GM12892 (cell line): ENCODE measurements around the gene SLC18B1.
A peak's percentile ranks its signal among the peaks of the same experiment; 100 is the strongest.

ENCODE experiments used
- DNase-seq: peaks from one replicate; pipeline ENCODE4 v3.0.0; 2011; ENCODE audit not compliant: insufficient read length
- FAIRE-seq: peaks from 2 replicates; lab custom pipeline; 2011; peaks lifted over from hg19 to GRCh38; lab: Jason Lieb, UNC
- POLR2A ChIP-seq: IDR thresholded peaks from 2 replicates; pipeline ENCODE4 v1.6.1; 2011; ENCODE audit warnings: low read depth, low read length, control low read depth
- POLR2AphosphoS5 ChIP-seq: IDR thresholded peaks from 2 replicates; pipeline ENCODE4 v1.6.1; 2011; ENCODE audit warnings: low read depth, low read length, control low read depth
- TAF1 ChIP-seq: IDR thresholded peaks from 2 replicates; pipeline ENCODE4 v1.6.1; 2011; ENCODE audit warnings: low read depth, mild to moderate bottlenecking, control low read depth, low read length, borderline replicate concordance

The SLC18B1 gene

GRCh38 chr6:132816660-132817059, 18.2 kb upstream of the SLC18B1 start:
- no peak for TF ChIP-seq POLR2A
- TF ChIP-seq TAF1: no peak
- TF ChIP-seq POLR2AphosphoS5: no peak
- no peak for FAIRE-seq
- DNase-seq: no peak

GRCh38 chr6:132814716-132815570, 16.5 kb upstream of the SLC18B1 start:
- FAIRE-seq: peak; percentile 14
- TF ChIP-seq POLR2AphosphoS5: no peak; the same call in 1 of the 2 replicates
- no peak for TF ChIP-seq TAF1
- TF ChIP-seq POLR2A: no peak
- no peak for DNase-seq

GRCh38 chr6:132813173-132813856, 14.9 kb upstream of the SLC18B1 start:
- no peak for FAIRE-seq
- TF ChIP-seq POLR2A (no peak), TAF1 (0 out of 2 replicates have a peak, but pooled peaks have one; percentile 18), POLR2AphosphoS5 (no peak)
- no peak for DNase-seq

- FAIRE-seq: no peak
- TF ChIP-seq POLR2AphosphoS5: no peak
- TF ChIP-seq TAF1: no peak
- no peak for TF ChIP-seq POLR2A
- no peak for DNase-seq
Observed at GRCh38 chr6:132812756-132813172, 14.3 kb upstream of the SLC18B1 start.

- DNase-seq (no peak), FAIRE-seq (no peak)
- TF ChIP-seq TAF1 (no peak), POLR2AphosphoS5 (no peak), POLR2A (no peak)
Observed at GRCh38 chr6:132812255-132812732, 13.9 kb upstream of the SLC18B1 start.

- TF ChIP-seq TAF1 (no peak), POLR2A (no peak), POLR2AphosphoS5 (no peak)
- no peak for DNase-seq
- no peak for FAIRE-seq
Observed at GRCh38 chr6:132811276-132811675, 12.8 kb upstream of the SLC18B1 start.

- FAIRE-seq (no peak), DNase-seq (no peak)
- no peak for TF ChIP-seq POLR2AphosphoS5
- no peak for TF ChIP-seq POLR2A
- TF ChIP-seq TAF1: no peak
Observed at GRCh38 chr6:132805548-132805947, 7.1 kb upstream of the SLC18B1 start.

GRCh38 chr6:132804251-132804650, 5.8 kb upstream of the SLC18B1 start:
- FAIRE-seq: no peak
- TF ChIP-seq POLR2AphosphoS5: no peak
- no peak for TF ChIP-seq POLR2A
- TF ChIP-seq TAF1: no peak
- no peak for DNase-seq

- no peak for FAIRE-seq
- TF ChIP-seq POLR2A: no peak
- no peak for TF ChIP-seq POLR2AphosphoS5
- no peak for TF ChIP-seq TAF1
- DNase-seq: no peak
Observed at GRCh38 chr6:132800656-132801055, 2.2 kb upstream of the SLC18B1 start.

- TF ChIP-seq POLR2AphosphoS5 (no peak), TAF1 (no peak), POLR2A (no peak)
- FAIRE-seq: peak; percentile 88
- peak; percentile 49 for DNase-seq
Observed at GRCh38 chr6:132798869-132799538, 567 bp upstream of the SLC18B1 start.

GRCh38 chr6:132795461-132795860, 3.0 kb downstream of the SLC18B1 start:
- FAIRE-seq: no peak
- TF ChIP-seq POLR2AphosphoS5 (no peak), POLR2A (no peak), TAF1 (no peak)
- no peak for DNase-seq
